B cell (primary cell): ENCODE data around the gene NR3C2. TPM values are rescaled to one million over a fixed set of nuclear protein-coding genes. Genes with fewer than 3 reads are reported as not detected.

Experiments used
- ATAC-seq: fragments of 200-7000 bp; cut with Tn5 transposase; one replicate; pipeline ENCODE4 v1.10.0; 2021; ENCODE audit warnings: low read depth, mild to moderate bottlenecking, moderate number of reproducible peaks, moderate library complexity
- CTCF ChIA-PET: fragments of 350-600 bp; sonication (Branson Sonifier 250); formaldehyde crosslinking; loops from one replicate; lab custom pipeline; 2021; ENCODE audit warnings: antibody characterized with exemption, inconsistent platforms; lab: Charles Lee
- POLR2A ChIA-PET: fragments of 350-600 bp; sonication (Branson Sonifier 250); formaldehyde crosslinking; loops from one replicate; lab custom pipeline; 2021; ENCODE audit warnings: antibody characterized with exemption; lab: Charles Lee
- DNase-seq: peaks from one replicate; pipeline ENCODE4 v3.0.0; 2013
- H2AFZ ChIP-seq: 2 replicates; pipeline ENCODE4 v1.6.1; 2012; ENCODE audit warnings: mild to moderate bottlenecking, low read depth, low read length; ENCODE audit not compliant: insufficient read depth, poor library complexity, severe bottlenecking
- H3K27ac ChIP-seq, 2 donors: 1 replicate in 1 of 2; 2 replicates in 1 of 2; pipeline ENCODE4 v1.5.1; 2012 to 2013; ENCODE audit warnings: low read length in 2 of 2, mild to moderate bottlenecking in 2 of 2, moderate library complexity in 1 of 2
- H3K27me3 ChIP-seq, 4 experiments: fragments of 200-600 bp in 1 of 4; sonication (generic) in 1 of 4; replicated peaks in 1 of 4; 1 replicate in 2 of 4; 2 replicates in 2 of 4; pipeline versions ENCODE4 v1.6.1 to v1.7.0; 2013 to 2016; ENCODE audit warnings: low read length in 3 of 4, mild to moderate bottlenecking in 2 of 4, mixed read lengths in 1 of 4, moderate library complexity in 1 of 4; ENCODE audit not compliant: insufficient read depth in 4 of 4, control insufficient read depth in 3 of 4; ENCODE audit errors: control extremely low read depth in 1 of 4
- H3K36me3 ChIP-seq, 2 experiments: replicated peaks in 1 of 2; 1 replicate in 1 of 2; 2 replicates in 1 of 2; pipeline versions ENCODE4 v1.6.1 to v1.7.1; 2013; ENCODE audit warnings: low read length in 1 of 2; ENCODE audit not compliant: insufficient read depth in 2 of 2, control insufficient read depth in 1 of 2; ENCODE audit errors: control extremely low read depth in 1 of 2, extremely low read depth in 1 of 2
- H3K4me1 ChIP-seq, 2 donors: fragments of 200-600 bp in 1 of 2; sonication (generic) in 1 of 2; 1 replicate in 1 of 2; 2 replicates in 1 of 2; pipeline versions ENCODE4 v1.5.1 to v1.6.1; 2013 to 2017; ENCODE audit warnings: low read length in 2 of 2; ENCODE audit not compliant: control insufficient read depth in 2 of 2, insufficient read depth in 2 of 2
- H3K4me2 ChIP-seq: replicated peaks from 2 replicates; pipeline ENCODE3; 2012; ENCODE audit warnings: mild to moderate bottlenecking, low read depth, low read length; ENCODE audit not compliant: poor library complexity, severe bottlenecking
- H3K4me3 ChIP-seq, 5 experiments: fragments of 200-600 bp in 1 of 5; sonication (generic) in 1 of 5; 1 replicate in 3 of 5; 2 replicates in 2 of 5; pipeline versions ENCODE4 v1.5.1 to v1.7.0; 2011 to 2016; ENCODE audit warnings: low read length in 4 of 5, mild to moderate bottlenecking in 4 of 5, low read depth in 2 of 5, control low read depth in 1 of 5, moderate library complexity in 1 of 5; ENCODE audit not compliant: insufficient read depth in 1 of 5; ENCODE audit errors: control extremely low read depth in 1 of 5, extremely low read depth in 1 of 5
- H3K79me2 ChIP-seq: fragments of 200-600 bp; sonication (generic); one replicate; pipeline ENCODE4 v1.6.0; 2016; ENCODE audit warnings: low read length; ENCODE audit not compliant: control insufficient read depth, insufficient read depth
- H3K9ac ChIP-seq: fragments of 200-600 bp; sonication (generic); 2 replicates; pipeline ENCODE4 v1.6.1; 2017; ENCODE audit warnings: mild to moderate bottlenecking, low read length, moderate library complexity
- H3K9me3 ChIP-seq, 3 donors: one replicate each; pipeline versions ENCODE4 v1.6.1 to v1.7.1; 2013; ENCODE audit warnings: low read length in 2 of 3; ENCODE audit not compliant: control insufficient read depth in 2 of 3, insufficient read depth in 1 of 3; ENCODE audit errors: control extremely low read depth in 1 of 3
- H4K20me1 ChIP-seq: 2 replicates; pipeline ENCODE4 v1.6.0; 2012; ENCODE audit warnings: mild to moderate bottlenecking, low read length; ENCODE audit not compliant: insufficient read depth, control insufficient read depth, poor library complexity, severe bottlenecking
- H3K27ac Mint-ChIP-seq: one replicate; pipeline ENCODE4 v1.8.0; 2021; ENCODE audit warnings: mixed read lengths
- H3K27me3 Mint-ChIP-seq: one replicate; pipeline ENCODE4 v1.8.0; 2021; ENCODE audit warnings: mixed read lengths
- H3K4me1 Mint-ChIP-seq: one replicate; pipeline ENCODE4 v1.8.0; 2021; ENCODE audit warnings: mixed read lengths
- H3K4me3 Mint-ChIP-seq: one replicate; pipeline ENCODE4 v1.8.0; 2021; ENCODE audit warnings: mixed read lengths
- H3K9me3 Mint-ChIP-seq: one replicate; pipeline ENCODE4 v1.8.0; 2022; ENCODE audit warnings: mixed read lengths; ENCODE audit not compliant: insufficient read depth
- EZH2 ChIP-seq: IDR thresholded peaks from 2 replicates; pipeline ENCODE4 v1.6.1; 2012; ENCODE audit warnings: borderline replicate concordance, low read depth, mild to moderate bottlenecking, moderate library complexity, low read length; ENCODE audit not compliant: insufficient read depth, poor library complexity, severe bottlenecking
- WGBS: methylation state at CpG from one replicate; pipeline ENCODE4 v1.1.5; 2013; ENCODE audit warnings: missing lambda C conversion rate; ENCODE audit not compliant: insufficient coverage; 5-methylcytosine and 5-hydroxymethylcytosine counted together
- intact Hi-C: fragments of 100-400 bp; cut with micrococcal nuclease; formaldehyde crosslinking; loops from one replicate; pipeline ENCODE4 v1.10.0; 2022
- polyA plus RNA-seq: library from polyadenylated mRNA; depleted of rRNA; stranded (reverse); fragments of >200 nt; gene quantifications from 2 replicates; pipeline ENCODE4 v1.2.3, GENCODE V29; 2012
- total RNA-seq, 2 donors: library from RNA; stranded (reverse); fragments of 120-200 nt in 1 of 2; gene quantifications; 1 replicate in 1 of 2; 2 replicates in 1 of 2; pipeline versions ENCODE4 v1.2.3 to v1.2.4, GENCODE V29; 2013 to 2022
- TF ChIP-seq, protein P1 (sequence below): fragments of 200-600 bp; IDR thresholded peaks from one replicate; pipeline ENCODE4 v1.8.0; 2022; ENCODE audit warnings: antibody characterized with exemption, mild to moderate bottlenecking

NR3C2 gene
- total and polyA plus RNA-seq, 2 donors (not counting 1 experiment from before 2014, with no cell fraction given), result 6.7 to 19.3 TPM

GRCh38 chr4:148420397-148420796 lies 21.8 kb downstream of the NR3C2 start:
- intact Hi-C loops, result no loop called here
- Histone ChIP-seq H3K9ac (no peak overlapping the region), H3K79me2 (peaks cover 13% of the 10 kb centered on the region), H2AFZ (no peak overlapping the region), H3K27me3 (no peaks in the 10 kb centered on the region), H3K4me3 (no peak overlapping the region), H4K20me1 (peaks cover 8% of the 10 kb centered on the region), H3K36me3 (no peaks in the 10 kb centered on the region), H3K4me2 (no peak overlapping the region), H3K9me3 (no peaks in the 10 kb centered on the region), H3K4me1 (peaks cover 3 to 14% of the 10 kb centered on the region in 2 donors), H3K27ac (no peak overlapping the region)
- H3K4me1 Mint-ChIP-seq, result peaks cover 25% of the 10 kb centered on the region
- ATAC-seq (no peak), DNase-seq (no peak)
- no peak overlapping the region for H3K27ac Mint-ChIP-seq
- CTCF ChIA-PET, result no interaction called here
- no peak overlapping the region for H3K4me3 Mint-ChIP-seq
- POLR2A ChIA-PET, result no interaction called here
- TF ChIP-seq, protein P1, sequence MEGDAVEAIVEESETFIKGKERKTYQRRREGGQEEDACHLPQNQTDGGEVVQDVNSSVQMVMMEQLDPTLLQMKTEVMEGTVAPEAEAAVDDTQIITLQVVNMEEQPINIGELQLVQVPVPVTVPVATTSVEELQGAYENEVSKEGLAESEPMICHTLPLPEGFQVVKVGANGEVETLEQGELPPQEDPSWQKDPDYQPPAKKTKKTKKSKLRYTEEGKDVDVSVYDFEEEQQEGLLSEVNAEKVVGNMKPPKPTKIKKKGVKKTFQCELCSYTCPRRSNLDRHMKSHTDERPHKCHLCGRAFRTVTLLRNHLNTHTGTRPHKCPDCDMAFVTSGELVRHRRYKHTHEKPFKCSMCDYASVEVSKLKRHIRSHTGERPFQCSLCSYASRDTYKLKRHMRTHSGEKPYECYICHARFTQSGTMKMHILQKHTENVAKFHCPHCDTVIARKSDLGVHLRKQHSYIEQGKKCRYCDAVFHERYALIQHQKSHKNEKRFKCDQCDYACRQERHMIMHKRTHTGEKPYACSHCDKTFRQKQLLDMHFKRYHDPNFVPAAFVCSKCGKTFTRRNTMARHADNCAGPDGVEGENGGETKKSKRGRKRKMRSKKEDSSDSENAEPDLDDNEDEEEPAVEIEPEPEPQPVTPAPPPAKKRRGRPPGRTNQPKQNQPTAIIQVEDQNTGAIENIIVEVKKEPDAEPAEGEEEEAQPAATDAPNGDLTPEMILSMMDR, result no peak
- TF ChIP-seq EZH2, result no peak
- no peaks in the 10 kb centered on the region for H3K9me3 Mint-ChIP-seq
- no CpG with 5 or more reads among the region's 2 CpGs for WGBS
- no peaks in the 10 kb centered on the region for H3K27me3 Mint-ChIP-seq

DNA sequence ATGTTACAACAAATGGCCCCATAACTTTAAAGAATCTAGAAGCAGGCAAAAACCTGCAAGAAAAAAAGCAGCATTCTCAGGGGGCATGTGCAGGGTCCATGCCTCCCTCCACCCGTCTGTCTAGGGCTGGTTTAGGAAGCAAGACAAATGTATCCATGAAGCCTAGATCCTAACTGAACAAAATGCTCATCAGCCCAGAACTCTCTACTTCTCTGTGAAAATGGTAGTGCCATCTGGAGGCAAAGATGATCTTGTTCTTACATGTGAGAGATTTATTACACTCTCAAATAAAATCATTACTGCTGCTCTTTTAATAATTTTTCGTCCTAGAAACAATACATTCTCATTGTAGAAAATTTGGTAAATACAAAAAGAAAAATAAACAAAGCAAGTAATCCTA lies 26.7 kb downstream of the NR3C2 start:
- no peaks in the 10 kb centered on the region for H3K9me3 ChIP-seq
- Mint-ChIP-seq H3K27ac (no peak overlapping the region), H3K4me3 (no peak overlapping the region), H3K9me3 (no peaks in the 10 kb centered on the region), H3K27me3 (no peaks in the 10 kb centered on the region), H3K4me1 (peaks cover 7% of the 10 kb centered on the region)
- H4K20me1 ChIP-seq, result peaks cover under 1% of the 10 kb centered on the region
- H3K79me2 ChIP-seq, result peaks cover 4% of the 10 kb centered on the region
- DNase-seq, result no peak
- no peaks in the 10 kb centered on the region for H3K27me3 ChIP-seq
- TF ChIP-seq, protein P1, result no peak
- ChIA-PET POLR2A (no interaction called here), CTCF (no interaction called here)
- no CpG with 5 or more reads among the region's 2 CpGs for WGBS
- H3K4me1 ChIP-seq, result peaks cover 0 to under 1% of the 10 kb centered on the region in 2 donors
- H3K4me3 ChIP-seq, result no peak overlapping the region
- H3K27ac ChIP-seq, result no peak overlapping the region
- no peak overlapping the region for H2AFZ ChIP-seq
- no peak for ATAC-seq
- intact Hi-C loops, result no loop called here
- no peak overlapping the region for H3K9ac ChIP-seq
- H3K36me3 ChIP-seq, result no peaks in the 10 kb centered on the region
- no peak overlapping the region for H3K4me2 ChIP-seq
